Measurements from ENCODE around the gene PTPRN2. TPM values are rescaled to one million over a fixed set of nuclear protein-coding genes. Genes with fewer than 3 reads are reported as not detected.
"Not testable (repeated sequence)": the region's sequence is repeated elsewhere in the genome, so short reads cannot be mapped to it uniquely, and the experiment has no call there.

PTPRN2 gene
- total RNA-seq, 2 experiments from 2014 or later, result 4.7 to 4.8 TPM

GRCh38 chr7:157947504-157947903 is 640.1 kb downstream of the PTPRN2 start:
- no peak overlapping the region for H3K4me3 Mint-ChIP-seq
- DNase-seq, result no peak
- ChIA-PET CTCF (interaction anchor here (1.3 kb wide), 1 partner anchor 9 kb away, joined by 3 read pairs; no protein-coding TSS in a partner anchor), POLR2A (no interaction called here)
- no peaks in the 10 kb centered on the region for H3K27me3 Mint-ChIP-seq
- no peaks in the 10 kb centered on the region for H3K36me3 Mint-ChIP-seq (ENCODE audit: low read depth)
- H3K4me1 Mint-ChIP-seq, result no peaks in the 10 kb centered on the region
- H3K27ac Mint-ChIP-seq, result no peak overlapping the region
- peaks cover 9% of the 10 kb centered on the region for H3K9me3 Mint-ChIP-seq

- POLR2A ChIA-PET, result no interaction called here
- no peaks in the 10 kb centered on the region for H3K36me3 Mint-ChIP-seq (ENCODE audit: low read depth)
- H3K27ac Mint-ChIP-seq, result no peak overlapping the region
- CTCF ChIA-PET, result no interaction called here
- H3K4me1 Mint-ChIP-seq, result no peaks in the 10 kb centered on the region
- H3K9me3 Mint-ChIP-seq, result peaks cover 9% of the 10 kb centered on the region
- no peak overlapping the region for H3K4me3 Mint-ChIP-seq
- H3K27me3 Mint-ChIP-seq, result no peaks in the 10 kb centered on the region
- no peak for DNase-seq
Observed at GRCh38 chr7:157946398-157947060, 641.1 kb downstream of the PTPRN2 start.

GRCh38 chr7:157945401-157945800 is 642.2 kb downstream of the PTPRN2 start:
- Mint-ChIP-seq H3K4me3 (no peak overlapping the region), H3K27ac (no peak overlapping the region), H3K27me3 (no peaks in the 10 kb centered on the region), H3K36me3 (ENCODE audit: low read depth) (no peaks in the 10 kb centered on the region), H3K9me3 (peaks cover 9% of the 10 kb centered on the region), H3K4me1 (no peaks in the 10 kb centered on the region)
- DNase-seq, result no peak
- CTCF ChIA-PET, result no interaction called here
- POLR2A ChIA-PET, result no interaction called here

DNA sequence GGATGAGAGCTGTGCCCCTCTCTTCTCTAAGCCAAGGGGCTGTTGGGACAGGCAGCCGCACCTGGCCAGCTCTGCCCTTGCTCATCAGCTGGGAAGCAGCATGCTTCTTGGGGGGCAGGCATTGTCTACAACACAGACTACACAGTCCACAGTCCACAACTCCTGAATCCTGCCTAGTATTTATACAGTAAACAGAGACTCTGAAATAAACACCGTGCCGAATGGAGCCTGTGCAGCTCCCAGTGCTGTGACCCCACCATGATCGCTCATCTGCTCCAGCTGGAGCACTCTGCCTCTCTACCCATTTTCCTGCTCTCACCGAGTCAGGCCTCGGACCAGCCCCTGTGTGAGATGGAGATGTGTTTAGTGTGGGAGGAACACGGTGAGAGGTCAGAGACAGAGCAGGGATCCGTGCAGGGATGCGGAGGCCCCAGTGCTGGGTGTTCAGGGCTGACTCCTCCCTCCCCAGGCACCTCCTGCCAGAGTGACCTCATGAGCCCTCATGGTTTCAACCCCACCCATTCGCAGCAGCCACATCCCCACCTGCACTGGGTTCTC is 642.8 kb downstream of the PTPRN2 start:
- no peaks in the 10 kb centered on the region for H3K36me3 Mint-ChIP-seq (ENCODE audit: low read depth)
- H3K4me3 Mint-ChIP-seq, result no peak overlapping the region
- no peaks in the 10 kb centered on the region for H3K27me3 Mint-ChIP-seq
- ChIA-PET CTCF (no interaction called here), POLR2A (no interaction called here)
- DNase-seq, result no peak
- H3K27ac Mint-ChIP-seq, result no peak overlapping the region
- peaks cover 9% of the 10 kb centered on the region for H3K9me3 Mint-ChIP-seq
- H3K4me1 Mint-ChIP-seq, result no peaks in the 10 kb centered on the region

GRCh38 chr7:157944051-157944450 is 643.6 kb downstream of the PTPRN2 start:
- ChIA-PET CTCF (no interaction called here), POLR2A (no interaction called here)
- no peak for DNase-seq
- no peak overlapping the region for H3K27ac Mint-ChIP-seq
- no peaks in the 10 kb centered on the region for H3K27me3 Mint-ChIP-seq
- no peak overlapping the region for H3K4me3 Mint-ChIP-seq
- H3K4me1 Mint-ChIP-seq, result no peaks in the 10 kb centered on the region
- no peaks in the 10 kb centered on the region for H3K36me3 Mint-ChIP-seq (ENCODE audit: low read depth)
- peaks cover 9% of the 10 kb centered on the region for H3K9me3 Mint-ChIP-seq

GRCh38 chr7:157943561-157943960 is 644.1 kb downstream of the PTPRN2 start:
- H3K36me3 Mint-ChIP-seq (ENCODE audit: low read depth), result no peaks in the 10 kb centered on the region
- H3K4me1 Mint-ChIP-seq, result no peaks in the 10 kb centered on the region
- no peak overlapping the region for H3K4me3 Mint-ChIP-seq
- POLR2A ChIA-PET, result no interaction called here
- DNase-seq, result no peak
- H3K27ac Mint-ChIP-seq, result no peak overlapping the region
- H3K27me3 Mint-ChIP-seq, result no peaks in the 10 kb centered on the region
- peaks cover 9% of the 10 kb centered on the region for H3K9me3 Mint-ChIP-seq
- CTCF ChIA-PET, result no interaction called here

- CTCF ChIA-PET, result no interaction called here
- POLR2A ChIA-PET, result no interaction called here
Observed at GRCh38 chr7:157941210-157941609, 646.4 kb downstream of the PTPRN2 start.

GRCh38 chr7:157940497-157940896 is 647.1 kb downstream of the PTPRN2 start:
- no peak for DNase-seq
- Mint-ChIP-seq H3K9me3 (peaks cover 19% of the 10 kb centered on the region), H3K27me3 (no peaks in the 10 kb centered on the region), H3K27ac (no peak overlapping the region), H3K4me1 (no peaks in the 10 kb centered on the region), H3K36me3 (ENCODE audit: low read depth) (peaks cover under 1% of the 10 kb centered on the region), H3K4me3 (no peak overlapping the region)
- ChIA-PET POLR2A (no interaction called here), CTCF (no interaction called here)

More at GRCh38 chr7:157941210-157941609, 646.4 kb downstream of the PTPRN2 start:
- Mint-ChIP-seq H3K27ac (no peak overlapping the region), H3K9me3 (peaks cover 15% of the 10 kb centered on the region), H3K4me1 (no peaks in the 10 kb centered on the region), H3K36me3 (ENCODE audit: low read depth) (no peaks in the 10 kb centered on the region), H3K4me3 (no peak overlapping the region), H3K27me3 (no peaks in the 10 kb centered on the region)
- DNase-seq, result no peak

DNA sequence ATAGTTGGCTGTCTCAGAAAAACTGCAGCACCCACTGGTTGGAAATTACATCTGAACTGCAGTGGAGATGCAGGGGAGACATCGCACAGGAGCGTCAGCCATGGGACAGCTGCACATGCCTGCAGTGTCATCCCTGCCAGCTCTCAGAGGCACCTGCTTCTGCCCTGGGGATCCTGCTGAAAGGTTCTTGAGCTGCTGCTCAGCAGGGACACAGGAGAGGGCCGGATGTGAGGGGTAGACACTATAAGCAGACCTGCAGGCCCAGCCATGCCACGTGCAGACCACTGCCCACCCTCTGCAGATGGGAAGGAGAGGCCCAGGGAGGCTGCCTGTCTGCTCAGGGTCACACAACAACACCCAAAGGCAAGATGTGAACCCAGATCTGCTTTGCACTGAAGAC is 649.4 kb downstream of the PTPRN2 start:
- H3K36me3 Mint-ChIP-seq (ENCODE audit: low read depth), result peaks cover 3% of the 10 kb centered on the region
- ChIA-PET POLR2A (no interaction called here), CTCF (interaction anchor here (1.1 kb wide), 1 partner anchor 9 kb away, joined by 3 read pairs; no protein-coding TSS in a partner anchor)
- H3K4me1 Mint-ChIP-seq, result no peaks in the 10 kb centered on the region
- H3K27ac Mint-ChIP-seq, result no peak overlapping the region
- no peak for DNase-seq
- peaks cover 28% of the 10 kb centered on the region for H3K9me3 Mint-ChIP-seq
- H3K27me3 Mint-ChIP-seq, result no peaks in the 10 kb centered on the region
- no peak overlapping the region for H3K4me3 Mint-ChIP-seq

- Mint-ChIP-seq H3K4me1 (no peaks in the 10 kb centered on the region), H3K27ac (no peak overlapping the region), H3K27me3 (no peaks in the 10 kb centered on the region), H3K36me3 (ENCODE audit: low read depth) (peaks cover 4% of the 10 kb centered on the region), H3K9me3 (peaks cover 33% of the 10 kb centered on the region), H3K4me3 (no peak overlapping the region)
- DNase-seq, result no peak
- ChIA-PET POLR2A (no interaction called here), CTCF (interaction anchor here (1.1 kb wide), 1 partner anchor 10 kb away, joined by 3 read pairs; no protein-coding TSS in a partner anchor)
Observed at GRCh38 chr7:157937406-157937805, 650.2 kb downstream of the PTPRN2 start.

GRCh38 chr7:157936976-157937375 is 650.6 kb downstream of the PTPRN2 start:
- peaks cover 8% of the 10 kb centered on the region for H3K36me3 Mint-ChIP-seq (ENCODE audit: low read depth)
- H3K27ac Mint-ChIP-seq, result no peak overlapping the region

DNA sequence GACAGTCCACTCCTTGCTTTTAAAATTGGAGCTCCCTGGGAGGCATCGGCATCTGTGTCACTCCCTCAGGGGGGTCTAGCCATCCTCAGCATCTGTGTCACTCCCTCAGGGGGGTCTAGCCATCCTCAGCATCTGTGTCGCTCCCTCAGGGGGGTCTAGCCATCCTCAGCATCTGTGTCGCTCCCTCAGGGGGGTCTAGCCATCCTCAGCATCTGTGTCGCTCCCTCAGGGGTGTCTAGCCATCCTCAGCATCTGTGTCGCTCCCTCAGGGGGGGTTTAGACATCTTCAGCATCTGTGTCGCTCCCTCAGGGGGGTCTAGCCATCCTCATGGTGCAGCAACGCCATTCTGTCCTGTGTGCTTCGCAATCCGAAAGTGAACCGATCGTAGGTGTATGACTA is 651.9 kb downstream of the PTPRN2 start:
- H3K4me1 Mint-ChIP-seq; H3K4me3 Mint-ChIP-seq; H3K36me3 Mint-ChIP-seq (ENCODE audit: low read depth); H3K27me3 Mint-ChIP-seq; H3K27ac Mint-ChIP-seq; POLR2A ChIA-PET; DNase-seq; CTCF ChIA-PET: not testable (repeated sequence)
- H3K9me3 Mint-ChIP-seq, result peaks cover 45% of the 10 kb centered on the region

More at GRCh38 chr7:157936976-157937375, 650.6 kb downstream of the PTPRN2 start:
- DNase-seq, result no peak
- POLR2A ChIA-PET, result no interaction called here
- H3K27me3 Mint-ChIP-seq, result no peaks in the 10 kb centered on the region
- CTCF ChIA-PET, result no interaction called here
- H3K9me3 Mint-ChIP-seq, result peaks cover 37% of the 10 kb centered on the region
- no peaks in the 10 kb centered on the region for H3K4me1 Mint-ChIP-seq
- no peak overlapping the region for H3K4me3 Mint-ChIP-seq

DNA sequence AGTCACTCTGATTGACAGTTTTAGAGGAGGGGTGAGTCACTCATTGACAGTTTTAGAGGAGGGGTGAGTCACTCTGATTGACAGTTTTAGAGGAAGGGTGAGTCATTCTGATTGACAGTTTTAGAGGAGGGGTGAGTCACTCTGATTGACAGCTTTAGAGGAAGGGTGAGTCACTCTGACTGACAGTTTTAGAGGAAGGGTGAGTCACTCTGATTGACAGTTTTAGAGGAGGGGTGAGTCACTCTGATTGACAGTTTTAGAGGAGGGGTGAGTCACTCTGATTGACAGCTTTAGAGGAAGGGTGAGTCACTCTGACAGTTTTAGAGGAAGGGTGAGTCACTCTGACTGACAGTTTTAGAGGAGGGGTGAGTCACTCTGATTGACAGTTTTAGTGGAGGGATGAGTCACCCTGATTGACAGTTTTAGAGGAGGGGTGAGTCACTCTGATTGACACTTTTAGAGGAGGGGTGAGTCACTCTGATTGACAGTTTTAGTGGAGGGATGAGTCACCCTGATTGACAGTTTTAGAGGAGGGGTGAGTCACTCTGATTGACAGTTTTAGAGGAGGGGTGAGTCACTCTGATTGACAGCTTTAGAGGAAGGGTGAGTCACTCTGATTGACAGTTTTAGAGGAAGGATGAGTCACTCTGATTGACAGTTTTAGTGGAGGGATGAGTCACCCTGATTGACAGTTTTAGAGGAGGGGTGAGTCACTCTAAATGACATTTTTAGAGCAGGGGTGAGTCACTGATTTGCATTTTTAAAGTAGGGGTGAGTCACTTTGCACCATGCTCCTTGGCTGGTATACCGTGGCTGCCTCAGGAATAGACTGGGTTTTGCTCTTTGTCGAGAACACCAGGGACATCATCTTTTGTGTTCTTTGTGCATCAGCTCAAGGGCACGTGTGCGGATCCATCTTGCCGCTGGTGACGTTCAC is 654.1 kb downstream of the PTPRN2 start:
- H3K27ac Mint-ChIP-seq; H3K4me1 Mint-ChIP-seq; H3K36me3 Mint-ChIP-seq (ENCODE audit: low read depth); POLR2A ChIA-PET; DNase-seq; CTCF ChIA-PET; H3K27me3 Mint-ChIP-seq; H3K4me3 Mint-ChIP-seq: not testable (repeated sequence)
- H3K9me3 Mint-ChIP-seq, result peaks cover 48% of the 10 kb centered on the region
